Measurements from ENCODE around the gene RGS11. TPM values are rescaled to one million over a fixed set of nuclear protein-coding genes. Genes with fewer than 3 reads are reported as not detected.
"Not testable (repeated sequence)": the region's sequence is repeated elsewhere in the genome, so short reads cannot be mapped to it uniquely, and the experiment has no call there.

Gene RGS11
- total RNA-seq, 1 donor from 2014 or later = 0.46 TPM

DNA sequence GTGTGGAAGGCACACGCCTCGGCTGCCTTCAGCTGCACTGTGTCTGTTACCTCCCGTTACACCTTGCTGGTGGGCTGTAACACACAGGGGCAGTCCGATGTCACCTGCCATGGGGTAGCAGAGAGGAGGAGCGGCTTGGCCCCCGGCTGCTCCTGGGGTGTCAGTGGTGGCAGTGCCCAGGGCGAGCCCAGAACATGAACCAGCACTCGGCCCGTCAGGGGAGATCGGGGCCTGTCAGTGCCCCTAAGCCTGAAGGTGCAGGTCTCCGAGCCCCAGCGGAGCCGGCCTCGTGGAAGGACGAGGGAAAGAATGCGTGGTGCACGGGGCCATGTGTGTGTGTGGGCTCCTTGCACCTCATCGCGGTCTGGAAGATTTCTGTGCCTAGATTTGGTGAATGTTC lies 15.4 kb downstream of the RGS11 start:
- H3K9me3 Mint-ChIP-seq = no peaks in the 10 kb centered on the region
- peaks cover 14% of the 10 kb centered on the region for H3K36me3 Mint-ChIP-seq (ENCODE audit: low read depth)
- H3K27me3 Mint-ChIP-seq (ENCODE audit: low read depth) = no peaks in the 10 kb centered on the region
- no peak overlapping the region for H3K27ac Mint-ChIP-seq
- no peak for DNase-seq (ENCODE audit: low spot score)
- peaks cover 4% of the 10 kb centered on the region for H3K4me1 Mint-ChIP-seq (ENCODE audit: low read depth)
- intact Hi-C loops (cut with micrococcal nuclease) = no loop called here
- H3K4me3 Mint-ChIP-seq (ENCODE audit: low read depth) = no peak overlapping the region

DNA sequence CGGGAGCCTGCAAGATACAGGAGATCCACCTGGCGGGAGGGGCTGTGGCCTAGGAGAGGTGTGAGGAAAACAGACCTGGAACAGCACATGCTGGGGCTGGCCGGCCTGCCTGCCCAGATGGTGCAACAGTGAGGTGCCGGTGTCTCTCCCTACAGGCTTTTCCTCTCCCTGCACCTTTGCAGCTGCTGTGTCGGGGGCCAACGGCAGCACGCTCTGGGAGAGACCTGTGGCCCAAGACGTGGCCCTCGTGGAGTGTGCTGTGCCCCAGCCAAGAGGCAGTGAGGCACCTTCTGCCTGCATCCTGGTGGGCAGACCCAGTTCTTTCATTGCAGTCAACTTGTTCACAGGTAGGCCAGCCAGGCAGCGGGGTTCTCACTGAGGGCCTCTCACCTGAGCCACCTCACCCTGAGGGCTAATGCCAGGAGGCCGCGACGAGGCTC lies 15.9 kb downstream of the RGS11 start:
- intact Hi-C loops (cut with micrococcal nuclease) = no loop called here
- Mint-ChIP-seq H3K4me3 (ENCODE audit: low read depth) (no peak overlapping the region), H3K27me3 (ENCODE audit: low read depth) (no peaks in the 10 kb centered on the region), H3K36me3 (ENCODE audit: low read depth) (peaks cover 17% of the 10 kb centered on the region), H3K27ac (no peak overlapping the region), H3K9me3 (no peaks in the 10 kb centered on the region), H3K4me1 (ENCODE audit: low read depth) (peaks cover 6% of the 10 kb centered on the region)
- DNase-seq (ENCODE audit: low spot score) = no peak

- Mint-ChIP-seq H3K4me3 (ENCODE audit: low read depth) (no peak overlapping the region), H3K36me3 (ENCODE audit: low read depth) (peaks cover 18% of the 10 kb centered on the region), H3K27ac (no peak overlapping the region), H3K9me3 (no peaks in the 10 kb centered on the region), H3K4me1 (ENCODE audit: low read depth) (peaks cover 8% of the 10 kb centered on the region), H3K27me3 (ENCODE audit: low read depth) (no peaks in the 10 kb centered on the region)
- DNase-seq (ENCODE audit: low spot score) = no peak
- intact Hi-C loops (cut with micrococcal nuclease) = no loop called here
Measured at GRCh38 chr16:259226-259625, 16.5 kb downstream of the RGS11 start.

DNA sequence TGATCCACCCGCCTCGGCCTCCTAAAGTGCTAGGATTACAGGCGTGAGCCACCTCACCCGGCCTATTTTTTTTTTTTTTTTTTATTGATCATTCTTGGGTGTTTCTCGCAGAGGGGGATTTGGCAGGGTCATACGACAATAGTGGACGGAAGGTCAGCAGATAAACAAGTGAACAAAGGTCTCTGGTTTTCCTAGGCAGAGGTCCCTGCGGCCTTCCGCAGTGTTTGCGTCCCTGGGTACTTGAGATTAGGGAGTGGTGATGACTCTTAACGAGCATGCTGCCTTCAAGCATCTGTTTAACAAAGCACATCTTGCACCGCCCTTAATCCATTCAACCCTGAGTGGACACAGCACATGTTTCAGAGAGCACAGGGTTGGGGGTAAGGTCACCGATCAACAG lies 17.7 kb downstream of the RGS11 start:
- not testable (repeated sequence) for H3K27me3 Mint-ChIP-seq (ENCODE audit: low read depth); DNase-seq (ENCODE audit: low spot score)

DNA sequence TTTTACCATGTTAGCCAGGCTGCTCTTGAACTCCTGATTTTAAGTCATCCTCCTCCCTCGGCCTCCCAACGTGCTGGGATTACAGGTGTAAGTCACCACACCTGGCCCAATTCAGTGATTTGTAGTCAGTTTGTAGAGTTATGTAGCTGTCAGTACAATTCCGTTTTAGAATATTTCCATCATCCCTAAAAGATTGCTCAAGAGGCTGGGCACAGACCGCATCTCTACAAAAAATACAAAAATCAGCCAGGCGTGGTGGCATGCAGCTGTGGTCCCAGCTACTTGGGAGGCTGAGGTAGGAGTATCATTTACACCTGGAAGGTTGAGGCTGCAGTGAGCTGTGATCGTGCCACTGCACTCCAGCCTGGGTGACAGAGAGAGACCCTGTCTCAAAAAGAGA lies 20.6 kb downstream of the RGS11 start:
- H3K9me3 Mint-ChIP-seq = no peaks in the 10 kb centered on the region
- H3K4me1 Mint-ChIP-seq (ENCODE audit: low read depth) = peaks cover 26% of the 10 kb centered on the region
- no peaks in the 10 kb centered on the region for H3K27me3 Mint-ChIP-seq (ENCODE audit: low read depth)
- no peak overlapping the region for H3K4me3 Mint-ChIP-seq (ENCODE audit: low read depth)
- no peak for DNase-seq (ENCODE audit: low spot score)
- peaks cover 20% of the 10 kb centered on the region for H3K36me3 Mint-ChIP-seq (ENCODE audit: low read depth)
- H3K27ac Mint-ChIP-seq = no peak overlapping the region
- intact Hi-C loops (cut with micrococcal nuclease) = no loop called here

More for the DNA sequence above, 17.7 kb downstream of the RGS11 start:
- peaks cover 11% of the 10 kb centered on the region for H3K4me1 Mint-ChIP-seq (ENCODE audit: low read depth)
- intact Hi-C loops (cut with micrococcal nuclease); H3K4me3 Mint-ChIP-seq (ENCODE audit: low read depth); H3K27ac Mint-ChIP-seq; H3K9me3 Mint-ChIP-seq: not testable (repeated sequence)
- peaks cover 20% of the 10 kb centered on the region for H3K36me3 Mint-ChIP-seq (ENCODE audit: low read depth)

- Mint-ChIP-seq H3K27me3 (ENCODE audit: low read depth) (no peaks in the 10 kb centered on the region), H3K4me3 (ENCODE audit: low read depth) (no peak overlapping the region), H3K4me1 (ENCODE audit: low read depth) (peaks cover 27% of the 10 kb centered on the region), H3K9me3 (no peaks in the 10 kb centered on the region), H3K36me3 (ENCODE audit: low read depth) (peaks cover 20% of the 10 kb centered on the region), H3K27ac (no peak overlapping the region)
- intact Hi-C loops (cut with micrococcal nuclease) = no loop called here
- DNase-seq (ENCODE audit: low spot score) = no peak
Measured at GRCh38 chr16:254461-254860, 21.3 kb downstream of the RGS11 start.

- Mint-ChIP-seq H3K27ac (peak overlapping the region; percentile 46), H3K4me3 (ENCODE audit: low read depth) (no peak overlapping the region), H3K27me3 (ENCODE audit: low read depth) (no peaks in the 10 kb centered on the region), H3K36me3 (ENCODE audit: low read depth) (peaks cover 20% of the 10 kb centered on the region), H3K9me3 (no peaks in the 10 kb centered on the region), H3K4me1 (ENCODE audit: low read depth) (peaks cover 27% of the 10 kb centered on the region)
- no peak for DNase-seq (ENCODE audit: low spot score)
- intact Hi-C loops (cut with micrococcal nuclease) = no loop called here
Measured at GRCh38 chr16:253833-254232, 21.9 kb downstream of the RGS11 start.

DNA sequence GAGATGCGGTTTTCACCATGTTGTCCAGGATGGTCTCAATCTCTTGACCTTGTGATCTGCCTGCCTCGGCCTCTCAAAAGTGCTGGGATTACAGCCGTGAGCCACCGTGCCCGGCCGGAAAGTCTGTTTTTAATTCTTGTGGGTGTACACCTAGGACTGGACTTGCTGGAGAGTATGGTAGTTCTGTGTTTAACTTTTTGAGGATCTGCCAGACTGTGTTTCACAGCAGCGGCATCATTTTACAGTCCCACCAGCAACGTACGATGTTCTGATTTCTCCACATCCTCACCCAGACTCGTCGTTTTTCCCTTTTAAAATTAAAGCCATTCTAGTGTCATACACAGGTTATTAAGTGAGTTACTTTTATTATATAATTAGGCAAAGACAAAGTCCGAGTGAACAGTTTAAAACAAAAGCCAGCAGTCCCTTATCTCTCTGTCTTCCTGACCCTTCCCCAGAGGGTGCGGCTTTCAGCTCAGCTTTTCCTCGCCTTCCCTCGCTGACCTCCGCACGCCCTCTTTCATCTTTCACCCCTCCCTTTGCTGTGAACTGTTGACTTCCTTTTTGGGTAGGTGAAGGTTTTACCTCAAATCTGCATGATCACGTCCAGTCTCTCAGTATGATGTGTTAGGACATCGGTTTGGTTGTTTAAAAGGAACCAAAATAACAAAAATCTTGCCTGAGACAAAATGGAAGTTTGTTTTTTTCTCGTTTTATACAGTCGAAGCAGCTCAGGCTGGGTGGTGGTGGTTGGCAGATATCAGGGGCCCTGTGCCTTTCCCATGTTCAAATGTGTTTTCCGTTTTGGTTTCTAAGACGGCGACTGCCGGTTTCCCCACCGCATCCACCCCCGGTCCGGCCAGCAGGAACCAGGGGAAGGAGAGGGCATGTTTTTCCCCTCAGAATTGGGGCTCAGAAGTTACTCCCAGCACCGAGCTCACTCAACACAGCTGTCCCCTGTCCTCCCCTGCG lies 23.1 kb downstream of the RGS11 start:
- Mint-ChIP-seq H3K36me3 (ENCODE audit: low read depth) (peaks cover 20% of the 10 kb centered on the region), H3K9me3 (no peaks in the 10 kb centered on the region), H3K4me1 (ENCODE audit: low read depth) (peaks cover 27% of the 10 kb centered on the region), H3K27me3 (ENCODE audit: low read depth) (no peaks in the 10 kb centered on the region), H3K4me3 (ENCODE audit: low read depth) (peak overlapping the region; percentile 80), H3K27ac (peak overlapping the region; percentile 92)
- intact Hi-C loops (cut with micrococcal nuclease) = loop anchor here (1.0 kb wide), 1 partner anchor 17 kb away; no protein-coding TSS in a partner anchor
- peak; percentile 30 for DNase-seq (ENCODE audit: low spot score)

- Mint-ChIP-seq H3K4me1 (ENCODE audit: low read depth) (peaks cover 19% of the 10 kb centered on the region), H3K27ac (no peak overlapping the region)
- intact Hi-C loops (cut with micrococcal nuclease) = no loop called here
Measured at GRCh38 chr16:249431-249830, 26.3 kb downstream of the RGS11 start.

GRCh38 chr16:247027-247426 lies 28.7 kb downstream of the RGS11 start:
- H3K36me3 Mint-ChIP-seq (ENCODE audit: low read depth) = peaks cover 2% of the 10 kb centered on the region
- DNase-seq (ENCODE audit: low spot score) = no peak
- intact Hi-C loops (cut with micrococcal nuclease) = no loop called here
- H3K4me3 Mint-ChIP-seq (ENCODE audit: low read depth) = no peak overlapping the region
- H3K27me3 Mint-ChIP-seq (ENCODE audit: low read depth) = no peaks in the 10 kb centered on the region
- no peaks in the 10 kb centered on the region for H3K9me3 Mint-ChIP-seq
- H3K4me1 Mint-ChIP-seq (ENCODE audit: low read depth) = peaks cover 8% of the 10 kb centered on the region
- H3K27ac Mint-ChIP-seq = no peak overlapping the region

More at GRCh38 chr16:249431-249830, 26.3 kb downstream of the RGS11 start:
- Mint-ChIP-seq H3K9me3 (no peaks in the 10 kb centered on the region), H3K27me3 (ENCODE audit: low read depth) (no peaks in the 10 kb centered on the region), H3K4me3 (ENCODE audit: low read depth) (no peak overlapping the region), H3K36me3 (ENCODE audit: low read depth) (peaks cover 9% of the 10 kb centered on the region)
- DNase-seq (ENCODE audit: low spot score) = no peak

DNA sequence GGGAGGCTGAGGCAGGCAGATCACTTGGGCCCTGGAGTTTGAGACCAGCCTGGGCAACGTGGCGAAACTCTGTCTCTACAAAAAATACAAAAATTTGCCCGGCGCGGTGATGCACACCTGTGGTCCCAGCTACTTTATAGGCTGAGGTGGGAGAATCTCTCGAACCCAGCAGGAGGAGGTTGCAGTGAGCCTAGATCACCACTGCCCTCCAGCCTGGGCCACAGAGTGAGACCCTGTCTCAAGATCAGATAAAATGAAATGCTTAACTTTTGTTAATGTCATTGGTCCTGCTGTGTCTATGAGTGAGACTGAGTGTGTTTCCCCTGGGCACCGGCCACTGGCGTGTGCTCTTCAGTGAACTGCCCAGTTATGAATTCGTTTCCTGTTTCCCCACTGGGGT lies 30.6 kb downstream of the RGS11 start:
- intact Hi-C loops (cut with micrococcal nuclease) = no loop called here
- Mint-ChIP-seq H3K9me3 (no peaks in the 10 kb centered on the region), H3K36me3 (ENCODE audit: low read depth) (no peaks in the 10 kb centered on the region), H3K27ac (no peak overlapping the region), H3K4me1 (ENCODE audit: low read depth) (peaks cover 5% of the 10 kb centered on the region), H3K4me3 (ENCODE audit: low read depth) (no peak overlapping the region), H3K27me3 (ENCODE audit: low read depth) (no peaks in the 10 kb centered on the region)
- DNase-seq (ENCODE audit: low spot score) = no peak

- Mint-ChIP-seq H3K27ac (no peak overlapping the region), H3K4me3 (ENCODE audit: low read depth) (no peak overlapping the region), H3K4me1 (ENCODE audit: low read depth) (peaks cover 9% of the 10 kb centered on the region), H3K27me3 (ENCODE audit: low read depth) (no peaks in the 10 kb centered on the region), H3K9me3 (no peaks in the 10 kb centered on the region), H3K36me3 (ENCODE audit: low read depth) (no peaks in the 10 kb centered on the region)
- intact Hi-C loops (cut with micrococcal nuclease) = no loop called here
- no peak for DNase-seq (ENCODE audit: low spot score)
Measured at GRCh38 chr16:243348-243747, 32.4 kb downstream of the RGS11 start.

DNA sequence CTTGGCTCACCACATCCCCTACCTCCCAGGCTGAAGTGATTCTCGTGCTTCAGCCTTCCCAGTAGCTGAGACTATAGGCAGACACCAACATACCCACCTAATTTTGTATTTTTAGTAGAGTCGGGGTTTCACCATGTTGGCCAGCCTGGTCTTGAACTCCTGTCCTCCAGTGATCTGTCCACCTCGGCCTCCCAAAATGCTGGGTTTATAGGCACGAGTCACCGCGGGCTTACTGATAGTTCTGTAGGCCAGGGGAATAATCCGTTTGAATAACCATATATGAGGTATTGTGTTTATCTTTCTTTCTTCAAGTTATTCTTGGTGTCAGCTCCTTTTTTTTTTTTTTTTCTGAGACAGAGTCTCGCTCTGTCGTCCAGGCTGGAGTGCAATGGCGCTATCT lies 33.5 kb downstream of the RGS11 start:
- Mint-ChIP-seq H3K4me1 (ENCODE audit: low read depth) (peaks cover 11% of the 10 kb centered on the region), H3K4me3 (ENCODE audit: low read depth) (no peak overlapping the region), H3K27ac (no peak overlapping the region), H3K36me3 (ENCODE audit: low read depth) (peaks cover 1% of the 10 kb centered on the region), H3K9me3 (no peaks in the 10 kb centered on the region), H3K27me3 (ENCODE audit: low read depth) (no peaks in the 10 kb centered on the region)
- intact Hi-C loops (cut with micrococcal nuclease) = no loop called here
- no peak for DNase-seq (ENCODE audit: low spot score)

Measured in activated T-helper 2 cell treated with anti-CD3 and anti-CD28 coated beads, Interferon-gamma antibody, Interleukin-2, Interleukin-4, amounts not matched to agents 10 μg/mL and 5 μg/mL and 100 μg/mL, durations not matched to agents 14 hours and 24 hours and 36 hours (primary cell).